Testis (tissue), 3 donors: ENCODE measurements around the gene INO80. TPM values are rescaled to one million over a fixed set of nuclear protein-coding genes. Genes with fewer than 3 reads are reported as not detected.

Experiments
- DNase-seq: peaks from one replicate; pipeline ENCODE4 v3.0.0-alpha.2; 2019
- H3K27ac ChIP-seq, 2 donors: fragments of 200-600 bp; sonication (generic); one replicate each; pipeline ENCODE4 v1.5.1; 2019
- H3K27me3 ChIP-seq: fragments of 200-600 bp; sonication (generic); one replicate; pipeline ENCODE4 v1.5.1; 2019
- H3K36me3 ChIP-seq: fragments of 200-600 bp; sonication (generic); one replicate; pipeline ENCODE4 v1.5.1; 2017; ENCODE audit warnings: low read depth; ENCODE audit errors: missing control alignments
- H3K4me1 ChIP-seq: fragments of 200-600 bp; sonication (generic); one replicate; pipeline ENCODE4 v1.5.1; 2019
- H3K4me3 ChIP-seq, 2 donors: fragments of 200-600 bp; sonication (generic); one replicate each; pipeline ENCODE4 v1.5.1; 2017 to 2019
- H3K9me3 ChIP-seq: fragments of 200-600 bp; sonication (generic); one replicate; pipeline ENCODE4 v1.5.1; 2017
- POLR2A ChIP-seq: fragments of 450-650 bp; IDR thresholded peaks from one replicate; pipeline ENCODE4 v1.6.1; 2017; ENCODE audit warnings: antibody characterized with exemption, mild to moderate bottlenecking, moderate library complexity
- WGBS, 2 donors: methylation state at CpG; one replicate each; pipeline ENCODE4 v1.1.5; 2018; 5-methylcytosine and 5-hydroxymethylcytosine counted together
- intact Hi-C: fragments of 100-400 bp; cut with DNase I; formaldehyde crosslinking; loops from one replicate; pipeline ENCODE4 v1.15.1; 2023; ENCODE audit warnings: low total_unique reads
- polyA plus RNA-seq: library from polyadenylated mRNA; stranded (reverse); fragments of 350-450 nt; fragmentation: Illumina TruSeq; extraction: RNeasy Lipid Tissue Mini Kit (QIAGEN cat#74804); gene quantifications from one replicate; pipeline ENCODE4 v1.2.3, GENCODE V29; 2014; ENCODE audit warnings: low read depth, low replicate concordance; ENCODE audit not compliant: insufficient read depth
- total RNA-seq, 2 donors: library from RNA; depleted of rRNA; stranded (reverse); fragments of >200 nt; gene quantifications; one replicate each; pipeline ENCODE4 v1.2.3, GENCODE V29; 2016
- TF ChIP-seq, protein P1 (sequence below), 3 experiments: fragments of 450-650 bp in 2 of 3; fragments of 200-600 bp in 1 of 3; sonication (generic) in 1 of 3; IDR thresholded peaks; one replicate each; pipeline ENCODE4 v1.5.1; 2016 to 2019; ENCODE audit warnings: antibody characterized with exemption in 3 of 3, mild to moderate bottlenecking in 2 of 3, moderate library complexity in 1 of 3

Gene INO80
- total and polyA plus RNA-seq, 3 donors from 2014 or later = 21.2 to 44.2 (median 43.5) TPM

DNA sequence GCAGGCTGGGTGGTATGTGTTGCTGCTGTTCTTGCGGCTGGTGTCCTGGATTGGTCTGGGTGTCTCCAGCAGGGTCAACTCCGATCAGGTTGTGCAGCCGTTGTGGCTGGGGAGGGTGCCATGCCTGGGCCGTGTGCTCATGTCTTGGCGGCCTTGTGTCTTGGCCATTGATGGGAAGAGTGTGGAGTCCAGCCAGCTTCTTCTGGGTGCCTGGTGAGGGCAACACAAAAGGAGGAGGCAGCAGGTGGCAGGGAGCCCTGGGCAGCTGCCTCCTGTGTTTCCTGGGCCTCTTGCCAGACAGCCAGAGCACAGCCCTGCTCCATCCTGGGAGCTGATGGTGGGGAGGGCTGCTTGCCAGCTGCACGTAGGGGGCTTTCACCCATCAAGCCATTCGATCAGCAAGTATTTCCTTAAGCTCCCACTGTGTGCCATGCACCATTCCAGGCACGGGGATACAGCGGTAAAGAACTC is 158.5 kb downstream of the INO80 start:
- TF ChIP-seq POLR2A = no peak
- TF ChIP-seq, protein P1, sequence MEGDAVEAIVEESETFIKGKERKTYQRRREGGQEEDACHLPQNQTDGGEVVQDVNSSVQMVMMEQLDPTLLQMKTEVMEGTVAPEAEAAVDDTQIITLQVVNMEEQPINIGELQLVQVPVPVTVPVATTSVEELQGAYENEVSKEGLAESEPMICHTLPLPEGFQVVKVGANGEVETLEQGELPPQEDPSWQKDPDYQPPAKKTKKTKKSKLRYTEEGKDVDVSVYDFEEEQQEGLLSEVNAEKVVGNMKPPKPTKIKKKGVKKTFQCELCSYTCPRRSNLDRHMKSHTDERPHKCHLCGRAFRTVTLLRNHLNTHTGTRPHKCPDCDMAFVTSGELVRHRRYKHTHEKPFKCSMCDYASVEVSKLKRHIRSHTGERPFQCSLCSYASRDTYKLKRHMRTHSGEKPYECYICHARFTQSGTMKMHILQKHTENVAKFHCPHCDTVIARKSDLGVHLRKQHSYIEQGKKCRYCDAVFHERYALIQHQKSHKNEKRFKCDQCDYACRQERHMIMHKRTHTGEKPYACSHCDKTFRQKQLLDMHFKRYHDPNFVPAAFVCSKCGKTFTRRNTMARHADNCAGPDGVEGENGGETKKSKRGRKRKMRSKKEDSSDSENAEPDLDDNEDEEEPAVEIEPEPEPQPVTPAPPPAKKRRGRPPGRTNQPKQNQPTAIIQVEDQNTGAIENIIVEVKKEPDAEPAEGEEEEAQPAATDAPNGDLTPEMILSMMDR (IDR thresholded peaks at IDR 0.05) = no peak
- intact Hi-C loops = no loop called here
- DNase-seq = peak; percentile 74

DNA sequence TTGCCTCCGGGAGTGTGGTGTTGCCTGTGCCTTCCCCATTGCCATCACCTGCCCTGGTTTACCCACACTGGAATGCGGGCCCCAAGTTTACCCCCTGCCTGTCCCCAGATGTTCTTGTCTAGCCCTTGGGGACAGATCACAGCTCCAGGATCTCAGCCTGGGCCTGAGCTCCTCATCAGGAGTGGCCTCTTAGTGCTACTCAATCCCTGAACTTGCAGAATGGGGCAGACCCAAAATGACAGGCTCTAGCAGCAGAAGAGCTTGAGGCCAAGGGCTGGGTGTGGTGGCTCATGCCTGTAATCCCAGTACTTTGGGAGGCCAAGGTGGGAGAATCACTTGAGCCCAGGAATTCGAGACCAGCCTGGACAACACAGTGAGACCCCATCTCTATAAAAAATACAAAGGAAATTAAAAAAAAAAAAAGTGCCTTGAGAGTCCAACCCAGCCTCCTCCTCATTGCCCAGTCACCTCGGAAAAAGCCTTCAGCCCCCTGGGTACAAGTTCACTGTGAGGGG is 159.0 kb downstream of the INO80 start:
- no peak for DNase-seq
- H3K4me1 ChIP-seq = peaks cover 8% of the 10 kb centered on the region
- H3K4me3 ChIP-seq = no peak overlapping the region
- H3K36me3 ChIP-seq = no peaks in the 10 kb centered on the region
- TF ChIP-seq, protein P1 (IDR thresholded peaks at IDR 0.05) = no peak
- TF ChIP-seq POLR2A = no peak
- H3K9me3 ChIP-seq = no peaks in the 10 kb centered on the region
- intact Hi-C loops = no loop called here
- no peaks in the 10 kb centered on the region for H3K27me3 ChIP-seq
- H3K27ac ChIP-seq = no peak overlapping the region
- 88 to 89% methylated on average over 3 to 4 of the region's 4 CpGs for WGBS, 2 donors

More for the DNA sequence above, 158.5 kb downstream of the INO80 start:
- no peak overlapping the region for H3K4me3 ChIP-seq
- no peak overlapping the region for H3K27ac ChIP-seq
- no peaks in the 10 kb centered on the region for H3K36me3 ChIP-seq
- peaks cover 8% of the 10 kb centered on the region for H3K4me1 ChIP-seq
- H3K27me3 ChIP-seq = no peaks in the 10 kb centered on the region
- WGBS, 2 donors = 72 to 100% methylated on average over 2 to 9 of the region's 9 CpGs
- H3K9me3 ChIP-seq = no peaks in the 10 kb centered on the region

DNA sequence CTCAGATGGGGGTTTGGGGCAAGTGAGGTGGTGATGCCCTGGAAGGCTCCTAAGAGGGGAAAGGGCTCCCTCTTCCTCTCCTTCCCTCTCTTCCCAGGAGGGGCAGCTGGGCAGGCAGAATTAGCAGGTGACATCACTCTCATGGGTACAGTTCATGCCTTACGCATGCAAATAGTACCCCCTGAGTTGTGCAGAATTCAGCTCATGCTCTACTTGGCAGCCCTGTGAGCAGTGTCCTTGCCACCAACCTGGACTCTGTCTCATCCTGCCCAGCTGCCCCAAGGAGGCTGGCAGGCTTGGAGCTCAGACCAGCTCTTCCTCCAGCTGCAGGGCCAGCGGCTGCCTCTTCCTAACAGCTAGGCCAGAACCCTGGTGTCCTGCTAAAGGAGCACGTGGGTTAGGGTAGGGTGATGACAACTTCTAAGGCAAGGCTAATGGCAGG is 159.5 kb downstream of the INO80 start:
- no peak overlapping the region for H3K27ac ChIP-seq
- 92 to 97% methylated on average over 3 of the region's 3 CpGs for WGBS, 2 donors
- no peak overlapping the region for H3K4me3 ChIP-seq
- intact Hi-C loops = no loop called here
- H3K27me3 ChIP-seq = no peaks in the 10 kb centered on the region
- TF ChIP-seq POLR2A = no peak
- TF ChIP-seq, protein P1 (IDR thresholded peaks at IDR 0.05) = no peak
- DNase-seq = no peak
- no peaks in the 10 kb centered on the region for H3K9me3 ChIP-seq
- no peaks in the 10 kb centered on the region for H3K36me3 ChIP-seq
- H3K4me1 ChIP-seq = peaks cover 8% of the 10 kb centered on the region

DNA sequence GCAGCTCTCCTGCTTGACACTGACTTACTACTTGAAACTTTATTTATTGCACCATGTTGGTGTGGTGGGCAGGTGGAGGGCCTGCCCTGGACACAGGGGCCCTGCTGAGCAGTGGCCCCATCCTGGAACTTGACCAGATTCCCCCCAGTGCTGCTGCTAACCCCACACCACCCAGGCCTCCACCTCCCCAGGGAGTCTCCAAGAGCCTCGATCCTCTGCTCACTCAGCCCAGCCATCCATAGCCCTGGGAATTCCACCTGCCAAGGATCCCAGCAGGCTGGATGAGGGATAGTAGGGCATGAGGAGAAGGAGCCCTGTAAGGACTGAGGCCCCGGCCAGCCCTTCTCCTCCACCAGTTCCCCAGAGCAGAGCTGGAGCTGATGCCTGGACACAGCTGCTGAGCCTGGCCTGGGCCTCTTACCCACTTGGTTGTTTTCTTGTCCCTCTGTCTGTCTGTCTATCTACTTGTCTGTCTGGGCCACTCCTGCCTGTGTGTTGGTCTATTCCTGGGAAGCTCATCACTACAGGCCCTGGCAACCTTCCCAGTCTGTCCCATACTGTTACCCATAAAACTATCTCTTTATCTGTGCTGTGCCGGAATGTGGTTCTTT is 160.0 kb downstream of the INO80 start:
- intact Hi-C loops = no loop called here
- peaks cover 8% of the 10 kb centered on the region for H3K4me1 ChIP-seq
- no peak overlapping the region for H3K4me3 ChIP-seq
- TF ChIP-seq, protein P1 (IDR thresholded peaks at IDR 0.05) = no peak
- TF ChIP-seq POLR2A = no peak
- DNase-seq = peak; percentile 45
- H3K36me3 ChIP-seq = no peaks in the 10 kb centered on the region
- no peaks in the 10 kb centered on the region for H3K9me3 ChIP-seq
- H3K27me3 ChIP-seq = no peaks in the 10 kb centered on the region
- 74 to 81% methylated on average over 2 to 3 of the region's 3 CpGs for WGBS, 2 donors
- no peak overlapping the region for H3K27ac ChIP-seq
